ENCODE results near the gene CTIF.

CTIF gene

GRCh38 chr18:48668466-48669179 lies 129.8 kb downstream of the CTIF start:
- DNase-seq (ENCODE audit: low spot score), result no peak

- no peak for DNase-seq (ENCODE audit: low spot score)
Measured at GRCh38 chr18:48669180-48669675, 130.4 kb downstream of the CTIF start.

DNA sequence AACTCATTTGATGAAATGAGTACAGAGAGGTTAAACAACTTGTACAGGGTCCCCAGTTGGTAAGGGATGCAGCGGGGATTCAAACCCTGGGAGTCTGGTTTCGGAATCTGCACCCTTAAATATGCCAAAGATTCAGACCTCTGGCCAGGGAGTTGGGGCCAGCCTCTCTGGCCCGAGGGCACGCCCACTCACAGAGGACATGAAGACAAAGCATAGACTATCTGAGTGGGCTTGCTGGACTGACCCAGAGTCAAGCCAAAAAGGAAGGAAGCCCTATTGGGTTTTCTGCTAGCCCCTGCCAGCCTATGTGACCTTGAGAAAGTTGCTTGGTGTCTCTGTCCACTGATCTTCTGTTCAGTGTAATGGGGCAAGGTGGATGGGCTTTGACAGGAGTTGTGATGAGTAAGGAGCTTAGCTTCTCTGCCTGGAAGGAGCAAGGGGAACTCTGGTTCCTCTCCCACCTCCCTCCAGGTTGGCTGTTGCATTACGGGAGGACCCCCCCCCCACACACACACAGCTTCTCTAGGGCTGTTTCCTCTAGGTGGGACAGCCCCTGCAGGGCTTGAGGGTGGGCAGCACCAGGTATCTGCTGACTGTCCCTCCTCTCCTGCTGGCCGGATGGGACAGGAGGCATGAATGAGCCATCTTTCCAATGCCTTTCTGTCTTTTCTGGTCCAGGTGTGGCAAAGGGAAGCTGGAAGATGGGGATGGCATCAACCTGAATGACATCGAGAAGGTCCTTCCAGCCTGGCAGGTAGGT lies 131.3 kb downstream of the CTIF start:
- DNase-seq (ENCODE audit: low spot score), result no peak

GRCh38 chr18:48670751-48671560 lies 132.1 kb downstream of the CTIF start:
- no peak for DNase-seq (ENCODE audit: low spot score)

GRCh38 chr18:48671561-48671945 lies 132.7 kb downstream of the CTIF start:
- no peak for DNase-seq (ENCODE audit: low spot score)

DNA sequence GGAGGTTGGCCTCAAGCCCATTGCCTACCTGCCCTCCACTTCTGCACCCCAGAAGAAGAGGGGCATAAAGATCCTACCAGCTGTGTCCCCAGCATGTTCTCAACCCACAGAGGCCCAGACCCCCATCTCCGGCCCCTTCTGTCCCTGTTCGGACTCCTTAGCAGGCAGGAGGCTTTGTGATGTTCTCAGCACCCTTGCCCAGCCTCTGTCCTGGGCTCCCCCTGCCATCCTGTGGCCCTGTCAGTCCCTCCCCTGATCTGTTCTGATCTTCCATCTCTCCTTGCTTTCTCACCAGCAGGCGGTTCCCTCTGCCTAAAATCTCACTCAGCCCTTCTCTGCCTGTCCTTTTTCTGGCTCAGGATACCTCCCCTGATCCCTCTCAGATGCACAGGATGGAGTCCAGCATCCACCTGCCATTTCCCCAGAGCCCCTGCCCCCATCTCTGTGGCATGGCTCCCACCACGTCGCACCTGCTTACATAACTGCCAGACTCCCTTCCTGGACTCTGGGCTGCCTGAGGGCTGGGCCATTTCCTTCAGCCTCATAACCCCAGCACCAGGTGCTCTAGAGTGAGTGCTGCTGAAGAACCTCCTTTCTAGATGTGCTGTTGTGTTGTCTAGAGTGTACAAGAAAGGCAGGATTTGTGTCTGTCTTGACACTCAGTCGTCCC lies 134.0 kb downstream of the CTIF start:
- DNase-seq (ENCODE audit: low spot score), result no peak

- no peak for DNase-seq (ENCODE audit: low spot score)
Measured at GRCh38 chr18:48673456-48673852, 134.6 kb downstream of the CTIF start.

DNA sequence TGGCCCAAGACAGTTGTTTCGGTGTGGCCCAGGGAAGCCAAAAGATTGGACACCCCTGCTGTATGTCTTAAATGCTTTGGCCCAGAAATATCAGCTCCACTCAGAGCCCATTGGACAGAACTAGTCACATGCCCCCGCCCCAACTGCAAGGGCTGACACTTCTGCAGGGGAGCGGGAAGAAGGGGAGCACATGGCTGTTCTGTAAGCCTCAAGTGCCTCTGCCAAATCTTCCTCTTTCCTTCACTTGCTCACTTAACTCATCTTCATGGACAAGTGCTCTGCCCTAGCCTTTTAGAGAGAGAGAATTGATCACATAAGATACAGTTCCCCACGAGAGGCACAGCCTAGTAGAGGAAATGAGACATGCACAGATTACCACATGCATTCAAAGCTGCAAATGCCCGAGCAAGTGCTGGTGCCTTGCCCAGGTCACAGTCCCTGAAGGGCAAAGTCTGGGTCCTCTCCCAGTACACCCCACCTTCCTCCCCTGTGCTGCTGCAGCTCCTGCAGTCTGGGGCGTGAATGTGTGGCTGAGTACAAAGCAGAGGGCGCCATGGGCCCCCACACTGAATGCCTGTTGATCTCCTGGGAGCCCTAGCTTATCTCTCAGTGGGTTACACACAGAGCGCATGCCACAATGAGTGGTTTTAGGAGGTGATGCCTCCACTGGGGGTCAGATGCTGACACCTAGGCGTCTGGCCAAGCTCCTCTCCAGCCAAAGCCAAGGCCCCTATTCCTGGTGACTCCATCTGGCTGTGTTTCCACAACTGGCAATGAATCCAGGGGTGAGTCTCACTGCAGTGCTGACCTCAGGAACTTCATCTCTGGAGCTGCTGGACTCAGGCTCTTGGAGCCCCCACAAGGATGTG lies 135.3 kb downstream of the CTIF start:
- no peak for DNase-seq (ENCODE audit: low spot score)

DNA sequence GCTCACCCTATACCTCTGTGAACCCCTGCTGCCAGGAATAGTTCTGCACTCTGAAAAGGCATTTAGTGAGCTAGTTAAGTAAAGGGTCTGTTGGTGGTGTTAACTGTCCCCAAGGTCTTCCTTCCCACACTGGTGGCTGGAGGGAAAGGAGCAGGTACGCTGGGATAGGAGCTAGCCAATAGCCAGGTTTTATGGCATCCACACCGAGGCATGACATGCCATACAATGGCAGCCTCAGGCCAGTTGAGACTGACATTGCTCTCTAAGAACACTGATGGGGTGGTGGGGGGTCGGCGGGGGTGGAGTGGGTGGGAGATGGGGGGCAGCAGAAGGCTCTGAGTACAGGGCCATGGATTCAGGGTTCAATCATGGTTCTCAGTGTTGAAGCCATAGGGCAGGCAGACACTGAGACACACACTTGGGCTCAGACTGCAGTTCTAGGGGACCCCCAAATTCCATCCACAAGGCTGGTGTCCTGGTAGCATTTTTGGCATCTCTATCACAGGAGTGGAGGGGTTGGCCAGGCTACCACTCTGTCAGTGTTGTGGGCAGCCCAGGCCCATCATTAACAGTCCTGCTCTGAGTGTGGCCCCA lies 136.0 kb downstream of the CTIF start:
- no peak for DNase-seq (ENCODE audit: low spot score)

DNA sequence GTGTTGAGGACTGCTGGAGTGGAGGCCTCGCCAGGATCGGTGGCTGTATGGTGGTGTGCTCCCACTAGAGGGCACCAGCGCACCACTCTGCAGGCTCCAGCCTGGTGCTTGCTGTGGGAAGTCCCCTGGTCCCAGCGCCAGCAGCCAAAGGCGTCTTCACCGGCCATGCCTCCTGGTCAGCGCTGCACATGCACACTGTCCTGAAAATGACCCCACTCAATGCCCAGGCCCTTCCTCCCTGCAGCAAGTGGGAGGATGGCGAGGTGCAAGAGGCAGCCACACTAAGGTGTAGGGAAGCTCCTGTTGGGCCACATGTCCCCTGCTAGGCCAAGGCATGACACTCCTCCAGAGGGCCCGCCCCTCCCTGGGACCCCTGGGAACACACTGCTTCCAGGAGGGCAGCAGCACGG lies 136.5 kb downstream of the CTIF start:
- peak; percentile 95 for DNase-seq (ENCODE audit: low spot score)

- DNase-seq (ENCODE audit: low spot score), result no peak
Measured at GRCh38 chr18:48675912-48676311, 137.1 kb downstream of the CTIF start.

- DNase-seq (ENCODE audit: low spot score), result no peak
Measured at GRCh38 chr18:48676346-48676745, 137.5 kb downstream of the CTIF start.

- DNase-seq (ENCODE audit: low spot score), result peak; percentile 69
Measured at GRCh38 chr18:48676756-48677368, 138.0 kb downstream of the CTIF start.

- DNase-seq (ENCODE audit: low spot score), result no peak
Measured at GRCh38 chr18:48678237-48679115, 139.6 kb downstream of the CTIF start.

GRCh38 chr18:48679236-48679635 lies 140.4 kb downstream of the CTIF start:
- no peak for DNase-seq (ENCODE audit: low spot score)

DNA sequence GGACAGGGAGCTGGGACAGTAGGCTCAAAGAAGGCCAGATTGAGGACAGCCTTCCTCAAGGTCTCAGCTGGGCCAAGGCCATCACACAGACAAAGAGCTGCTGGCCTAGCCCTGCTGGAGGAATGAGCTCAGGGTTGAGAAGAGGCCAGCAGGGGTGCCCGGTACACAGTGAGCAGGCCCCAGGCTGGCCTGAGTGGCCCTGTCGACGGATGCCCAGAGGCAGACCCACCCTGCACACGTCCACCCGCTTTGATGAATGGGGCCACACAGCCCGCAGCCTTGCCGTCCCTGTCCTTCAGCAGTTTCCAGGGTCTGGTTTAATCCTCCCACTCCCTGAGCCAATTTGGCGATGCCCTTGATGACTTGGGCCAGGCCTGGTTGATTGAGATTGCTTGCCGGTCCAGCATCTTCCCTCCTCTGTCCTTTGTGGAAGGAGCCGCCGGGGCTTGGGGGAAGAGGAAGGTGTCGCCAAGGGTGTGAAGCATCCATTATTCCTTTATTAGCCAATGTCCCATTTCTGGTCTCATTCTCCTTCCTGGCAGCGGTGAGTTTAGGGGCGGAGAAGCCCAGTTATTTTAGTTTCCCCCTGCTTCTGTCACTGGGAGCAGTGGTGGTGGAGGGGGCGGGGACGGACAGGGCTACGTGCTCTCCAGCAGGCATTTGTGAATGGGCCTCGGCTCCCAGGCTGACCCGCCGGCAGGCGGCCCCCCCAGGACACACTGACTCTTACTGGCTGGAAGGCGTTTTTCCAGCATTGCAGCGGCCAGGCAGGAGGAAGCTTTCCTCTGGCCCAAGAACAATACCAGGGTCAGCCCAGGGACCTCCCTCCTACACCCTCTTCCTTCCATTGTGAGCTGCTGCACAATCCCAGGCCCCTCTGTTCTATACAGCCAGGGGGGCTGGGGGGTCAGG lies 141.8 kb downstream of the CTIF start:
- DNase-seq (ENCODE audit: low spot score), result peak; percentile 59

DNA sequence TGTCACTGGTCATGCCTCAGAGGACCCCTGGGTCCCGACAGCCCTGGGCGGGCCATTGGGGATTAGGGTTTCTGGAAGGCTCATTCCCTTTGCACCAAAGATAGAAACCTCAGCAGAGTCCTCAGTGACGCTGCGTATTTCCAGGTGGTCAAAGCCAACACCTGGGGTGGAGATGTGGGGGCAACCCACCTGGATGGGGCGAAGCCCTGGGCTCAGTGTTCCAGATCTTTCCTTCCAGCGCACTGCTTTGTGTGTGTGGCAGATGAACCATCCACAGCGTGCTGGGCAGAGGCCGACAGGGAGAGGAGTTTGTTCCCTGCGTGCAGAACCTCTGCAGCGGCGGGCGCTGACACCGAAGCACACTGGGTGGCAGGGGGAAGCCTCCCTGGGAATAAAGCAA lies 143.9 kb downstream of the CTIF start:
- DNase-seq (ENCODE audit: low spot score), result no peak

- DNase-seq (ENCODE audit: low spot score), result no peak
Measured at GRCh38 chr18:48683197-48683596, 144.4 kb downstream of the CTIF start.

Measured in Ammon's horn (tissue), 1 donor.